Esophagus (tissue), 2 donors: ENCODE measurements around the gene ADO. TPM values are rescaled to one million over a fixed set of nuclear protein-coding genes. Genes with fewer than 3 reads are reported as not detected.

Experiments
- H3K27ac ChIP-seq, 2 donors: one replicate each; pipeline ENCODE4 v1.5.1; 2013; ENCODE audit warnings: low read depth in 2 of 2, mild to moderate bottlenecking in 2 of 2, inconsistent platforms in 1 of 2, low read length in 1 of 2, moderate library complexity in 1 of 2
- H3K27me3 ChIP-seq, 2 donors: one replicate each; pipeline ENCODE4 v1.6.1; 2013; ENCODE audit warnings: low read length in 2 of 2, control low read depth in 1 of 2, mild to moderate bottlenecking in 1 of 2; ENCODE audit not compliant: insufficient read depth in 2 of 2, control insufficient read depth in 1 of 2
- H3K36me3 ChIP-seq, 2 donors: one replicate each; pipeline ENCODE4 v1.6.1; 2013; ENCODE audit warnings: low read length in 1 of 2; ENCODE audit not compliant: control insufficient read depth in 2 of 2, insufficient read depth in 2 of 2
- H3K4me1 ChIP-seq, 2 donors: one replicate each; pipeline ENCODE4 v1.6.1; 2013; ENCODE audit warnings: low read length in 1 of 2; ENCODE audit not compliant: control insufficient read depth in 2 of 2, insufficient read depth in 2 of 2
- H3K4me3 ChIP-seq, 2 donors: one replicate each; pipeline ENCODE4 v1.5.1; 2013; ENCODE audit warnings: low read length in 2 of 2, mild to moderate bottlenecking in 2 of 2, low read depth in 1 of 2, moderate library complexity in 1 of 2
- H3K9me3 ChIP-seq, 2 donors: one replicate each; pipeline ENCODE4 v1.6.1; 2013; ENCODE audit warnings: mild to moderate bottlenecking in 2 of 2, low read depth in 1 of 2, low read length in 1 of 2, moderate library complexity in 1 of 2; ENCODE audit not compliant: control insufficient read depth in 2 of 2, insufficient read depth in 1 of 2
- WGBS, 2 donors: extraction: QIAGEN DNeasy Blood & Tissue Kit; methylation state at CpG; one replicate each; pipeline ENCODE4 v1.1.7; 2013; 5-methylcytosine and 5-hydroxymethylcytosine counted together
- polyA plus RNA-seq, 2 donors: library from polyadenylated mRNA; stranded (reverse); fragments of 200-250 nt; gene quantifications; one replicate each; pipeline ENCODE4 v1.2.3, GENCODE V29; 2013
- donor health status: healthy with polysubstance abuse.
- donor health status: Bipolar disorder and iron deficiency.

ADO gene
- polyA plus RNA-seq, 2 donors = 3.5 to 6.1 TPM

DNA sequence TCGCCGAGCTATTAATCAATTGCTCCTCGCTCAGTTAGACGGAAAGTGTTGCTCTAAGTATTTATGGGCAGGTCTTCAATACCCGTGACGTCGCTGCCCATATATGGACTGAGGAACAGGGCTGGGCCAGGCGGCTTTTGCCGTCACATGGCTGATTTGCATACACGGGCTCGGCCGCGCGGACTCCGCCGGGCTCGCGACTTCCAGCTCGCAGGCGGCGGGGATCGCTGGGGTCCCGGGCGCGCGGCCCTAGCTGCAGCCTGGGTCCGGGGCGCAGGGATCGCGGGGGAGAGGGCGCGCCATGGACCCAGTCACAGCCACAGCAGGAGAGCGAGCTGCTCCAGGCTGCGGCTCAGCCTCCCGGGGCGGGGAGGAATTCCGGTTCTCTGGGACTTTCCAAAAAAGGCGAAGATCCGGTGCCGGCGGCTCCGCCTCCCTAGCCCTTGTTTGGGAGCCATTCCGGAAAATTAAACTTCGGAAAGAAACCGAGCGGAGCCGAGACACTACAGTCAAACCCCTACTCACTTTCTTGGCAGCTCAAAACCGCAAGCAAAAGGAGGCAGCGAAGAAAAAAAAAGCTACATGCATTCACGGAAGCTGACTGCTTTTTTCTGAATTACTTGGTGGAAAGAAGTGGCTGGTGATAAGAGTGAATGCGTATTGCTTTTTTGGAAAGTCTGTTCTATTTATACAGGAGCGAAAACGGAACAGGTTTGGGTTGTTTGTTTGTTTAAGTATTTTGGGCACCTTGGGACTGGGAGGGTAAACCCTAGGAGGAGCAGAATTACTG, 12.0 kb downstream of the ADO start, which contains the start of gene EGR2:
Gene EGR2, minus strand, starts transcription at position 36 of the 790 bp plus-strand sequence. CDS start 337 bp downstream, outside the sequence.
- no peaks in the 10 kb centered on the region for H3K36me3 ChIP-seq
- H3K4me3 ChIP-seq = peak within 1 kb of the TSS; percentile 89 to 90
- WGBS, 2 donors = 0 to 1% methylated on average over 52 to 53 of the region's 53 CpGs
- H3K27ac ChIP-seq = peak within 1 kb of the TSS; percentile 89
- H3K4me1 ChIP-seq = peaks cover 2 to 11% of the 10 kb centered on the region in 2 donors
- peaks cover 0 to 2% of the 10 kb centered on the region in 2 donors for H3K9me3 ChIP-seq
- peaks cover 0 to 5% of the 10 kb centered on the region in 2 donors for H3K27me3 ChIP-seq

DNA sequence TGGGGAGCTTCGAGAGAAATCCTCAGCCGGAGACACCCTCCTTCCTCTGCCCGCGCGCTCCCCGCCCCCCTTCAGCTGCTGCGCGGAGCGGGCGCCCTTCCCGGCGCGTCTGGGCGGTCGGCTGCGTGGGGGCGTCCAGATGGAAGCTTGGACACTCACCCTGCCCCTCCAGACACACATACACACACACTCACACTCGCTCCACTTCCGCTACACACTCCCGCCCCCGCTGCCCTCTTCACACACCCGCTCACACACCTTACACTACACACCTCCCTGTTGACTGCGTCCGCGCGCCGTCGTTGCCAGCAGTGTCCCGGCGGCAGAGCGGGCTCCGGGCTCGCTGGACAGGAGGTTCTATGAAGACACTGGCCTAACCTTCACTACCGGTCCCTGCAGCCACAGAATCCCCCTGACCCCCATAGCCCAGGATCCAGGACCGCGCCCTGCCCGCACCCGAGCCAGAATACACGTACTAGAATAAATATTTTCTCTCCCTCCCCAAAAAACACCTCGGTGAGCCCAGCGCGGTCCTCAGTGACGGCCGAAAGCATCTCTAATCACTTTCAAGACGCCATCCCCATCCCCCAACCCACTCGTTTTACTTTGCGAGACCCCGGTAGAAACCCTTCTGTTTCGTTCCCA, 12.7 kb downstream of the ADO start:
- Histone ChIP-seq H3K27me3 (peaks cover 0 to 5% of the 10 kb centered on the region in 2 donors), H3K4me1 (peaks cover 2 to 11% of the 10 kb centered on the region in 2 donors), H3K27ac (peak overlapping the region; percentile 89), H3K9me3 (peaks cover 0 to 2% of the 10 kb centered on the region in 2 donors), H3K4me3 (peak overlapping the region; percentile 89 to 90), H3K36me3 (no peaks in the 10 kb centered on the region)
- 0% methylated on average over 42 to 49 of the region's 49 CpGs for WGBS, 2 donors

DNA sequence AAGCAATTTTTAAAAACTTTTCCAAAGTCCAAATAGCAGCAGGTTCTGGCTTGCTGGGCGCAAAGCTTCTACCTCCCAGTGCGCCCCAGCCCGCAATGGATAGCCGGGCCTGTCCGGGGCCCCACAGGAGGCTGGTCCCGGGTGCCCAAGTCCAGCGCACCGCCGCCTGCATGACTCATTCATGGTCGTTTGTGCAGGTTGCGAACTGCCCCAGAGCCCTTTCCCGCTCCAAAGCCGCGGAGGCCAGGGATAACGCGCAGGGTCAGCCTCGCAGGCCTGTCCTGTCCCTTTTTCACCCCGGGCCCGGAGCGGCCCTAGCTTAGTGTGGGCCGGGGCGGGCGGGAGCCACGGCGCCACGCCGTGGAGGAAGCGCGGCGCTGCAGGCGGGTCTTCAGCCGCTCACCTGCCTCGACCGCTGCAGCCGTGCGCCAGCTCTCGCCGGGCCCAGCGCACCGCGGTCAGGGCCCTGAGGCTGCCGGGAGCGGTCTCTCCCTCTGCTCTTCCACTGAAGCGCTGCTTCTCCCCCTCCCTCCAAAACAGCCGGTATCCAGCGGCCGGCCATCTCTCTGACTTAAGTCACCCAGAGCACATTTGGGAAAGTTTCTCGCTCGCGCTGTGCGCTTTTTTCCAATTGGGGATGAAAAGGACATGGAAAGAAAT, 13.4 kb downstream of the ADO start:
- WGBS, 2 donors = 1 to 2% methylated on average over 36 to 51 of the region's 51 CpGs
- Histone ChIP-seq H3K4me3 (peak overlapping the region; percentile 89 to 90), H3K27me3 (peaks cover 0 to 5% of the 10 kb centered on the region in 2 donors), H3K9me3 (peaks cover 0 to 2% of the 10 kb centered on the region in 2 donors), H3K4me1 (peaks cover 2 to 11% of the 10 kb centered on the region in 2 donors), H3K36me3 (no peaks in the 10 kb centered on the region), H3K27ac (no peak overlapping the region)

DNA sequence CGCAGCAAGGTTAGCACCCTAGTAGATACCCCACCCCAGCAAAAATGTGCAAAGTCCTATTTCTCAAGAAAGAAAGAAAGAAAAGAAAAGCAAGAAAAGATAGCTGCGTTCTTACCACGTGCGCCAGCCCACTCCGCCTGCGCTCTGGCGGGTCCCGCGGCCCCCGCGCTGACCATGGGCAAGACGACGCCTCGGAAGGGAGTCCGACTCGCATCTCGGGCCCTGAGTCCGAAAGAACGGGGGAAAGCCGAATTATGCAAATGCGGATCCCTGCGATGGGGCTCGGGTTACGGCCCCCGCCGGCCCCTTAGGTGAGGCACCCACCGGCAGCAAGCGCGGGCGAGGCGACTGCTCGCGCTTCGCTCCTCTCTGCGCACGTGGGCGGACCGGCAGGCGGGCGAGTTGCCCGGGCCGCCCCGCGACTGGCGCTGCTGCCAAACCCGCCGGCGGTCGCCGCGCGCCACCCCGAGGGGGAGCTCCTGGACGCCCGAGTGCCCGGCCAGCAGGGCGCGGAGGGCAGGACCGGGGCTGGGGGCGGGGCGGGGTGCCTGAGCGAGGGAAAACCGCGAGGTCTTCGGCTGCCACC, 14.0 kb downstream of the ADO start:
- Histone ChIP-seq H3K4me1 (peaks cover 0 to 11% of the 10 kb centered on the region in 2 donors), H3K9me3 (peaks cover 0 to 2% of the 10 kb centered on the region in 2 donors), H3K27me3 (peaks cover 0 to 5% of the 10 kb centered on the region in 2 donors), H3K36me3 (no peaks in the 10 kb centered on the region), H3K4me3 (peak overlapping the region; percentile 26 to 90), H3K27ac (no peak overlapping the region)
- WGBS, 2 donors = 3 to 5% methylated on average over 65 of the region's 65 CpGs

DNA sequence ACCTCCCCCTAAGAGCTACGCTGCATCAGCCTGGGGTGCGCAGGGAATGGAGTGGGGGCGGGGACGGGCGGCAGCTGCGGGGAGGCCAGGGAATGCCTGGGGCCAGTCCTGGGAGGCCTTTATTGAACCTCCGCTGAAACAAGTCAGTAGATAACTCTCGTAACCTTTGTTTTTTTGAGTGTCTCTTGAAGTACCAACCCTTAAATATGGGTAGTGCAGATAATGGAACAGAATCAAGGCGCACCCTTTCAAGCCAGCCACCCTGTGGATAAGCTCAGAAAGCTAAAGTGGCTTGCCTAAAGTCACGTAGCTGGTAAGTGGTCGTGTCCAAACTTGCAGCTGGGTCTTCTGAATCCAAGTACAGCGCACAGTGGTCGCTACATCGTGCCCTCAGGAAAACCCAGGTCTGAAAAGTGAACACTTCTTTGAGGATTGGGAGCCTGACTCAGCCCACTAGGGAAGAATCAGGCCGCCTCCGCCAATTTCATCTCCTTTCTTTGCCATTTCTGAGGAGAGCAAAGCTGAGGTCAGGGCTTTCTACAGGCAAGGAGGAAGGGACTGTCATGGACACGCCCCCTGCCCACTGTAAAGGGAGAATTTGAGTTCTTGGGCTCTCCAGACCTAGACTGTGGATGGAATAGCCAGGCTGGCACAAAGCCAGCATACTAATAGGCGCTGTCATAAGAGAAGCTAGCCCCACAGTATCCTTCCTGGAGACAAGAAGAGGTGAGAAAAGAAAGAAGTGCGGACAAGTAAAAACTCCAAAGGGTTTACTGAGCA, 14.8 kb downstream of the ADO start:
- WGBS, 2 donors = 38 to 40% methylated on average over 19 of the region's 19 CpGs
- Histone ChIP-seq H3K27ac (no peak overlapping the region), H3K4me3 (peak overlapping the region in 1 of 2 donors; percentile 90), H3K27me3 (peaks cover 0 to 4% of the 10 kb centered on the region in 2 donors), H3K9me3 (no peaks in the 10 kb centered on the region), H3K4me1 (peaks cover 0 to 11% of the 10 kb centered on the region in 2 donors), H3K36me3 (no peaks in the 10 kb centered on the region)

DNA sequence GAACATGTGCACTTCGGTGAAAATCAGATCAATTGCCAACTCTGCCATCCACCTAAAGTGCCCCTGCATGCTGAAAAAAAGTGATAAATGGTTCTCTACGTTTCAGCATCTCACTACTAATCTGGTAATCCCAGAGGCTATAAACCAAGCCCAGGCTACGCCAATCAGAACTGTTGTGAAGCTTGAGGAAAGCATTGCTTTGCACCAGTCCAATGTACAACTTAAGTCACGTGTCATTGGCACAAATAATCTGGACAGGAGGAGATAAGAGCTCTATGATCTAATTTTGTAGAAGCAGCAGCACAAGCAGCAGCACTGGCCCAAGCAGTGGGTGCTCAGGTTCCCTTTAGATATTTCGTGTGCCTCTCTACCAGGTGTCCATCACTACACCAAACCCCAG, 16.1 kb downstream of the ADO start:
- H3K27me3 ChIP-seq = no peaks in the 10 kb centered on the region
- no peaks in the 10 kb centered on the region for H3K36me3 ChIP-seq
- H3K27ac ChIP-seq = no peak overlapping the region
- peaks cover 0 to 10% of the 10 kb centered on the region in 2 donors for H3K4me1 ChIP-seq
- WGBS, 2 donors = 65 to 74% methylated on average over 5 of the region's 5 CpGs
- no peaks in the 10 kb centered on the region for H3K9me3 ChIP-seq
- no peak overlapping the region for H3K4me3 ChIP-seq

DNA sequence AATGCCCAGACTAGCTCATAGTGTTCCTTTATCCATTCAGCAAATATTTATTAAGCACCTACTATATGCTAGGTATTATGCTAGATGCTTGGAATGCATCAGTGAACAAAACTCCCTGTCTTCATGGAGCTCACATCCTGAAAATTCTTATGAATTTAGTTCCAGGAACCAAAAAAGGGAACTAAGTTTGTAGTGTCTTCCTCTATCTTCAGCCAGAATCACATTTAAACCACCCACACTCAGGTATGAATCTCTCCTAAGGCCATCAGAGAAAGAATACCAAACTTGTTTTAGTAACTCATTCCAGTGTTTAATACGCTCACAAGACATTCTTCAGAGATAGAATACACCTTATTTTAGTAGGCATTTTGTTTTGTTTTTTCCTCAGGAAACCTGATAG, 21.8 kb downstream of the ADO start:
- no peaks in the 10 kb centered on the region for H3K27me3 ChIP-seq
- no peak overlapping the region for H3K27ac ChIP-seq
- H3K4me3 ChIP-seq = no peak overlapping the region
- H3K4me1 ChIP-seq = no peaks in the 10 kb centered on the region
- no peaks in the 10 kb centered on the region for H3K36me3 ChIP-seq
- 88 to 97% methylated on average over 1 of the region's 1 CpG for WGBS, 2 donors
- no peaks in the 10 kb centered on the region for H3K9me3 ChIP-seq

DNA sequence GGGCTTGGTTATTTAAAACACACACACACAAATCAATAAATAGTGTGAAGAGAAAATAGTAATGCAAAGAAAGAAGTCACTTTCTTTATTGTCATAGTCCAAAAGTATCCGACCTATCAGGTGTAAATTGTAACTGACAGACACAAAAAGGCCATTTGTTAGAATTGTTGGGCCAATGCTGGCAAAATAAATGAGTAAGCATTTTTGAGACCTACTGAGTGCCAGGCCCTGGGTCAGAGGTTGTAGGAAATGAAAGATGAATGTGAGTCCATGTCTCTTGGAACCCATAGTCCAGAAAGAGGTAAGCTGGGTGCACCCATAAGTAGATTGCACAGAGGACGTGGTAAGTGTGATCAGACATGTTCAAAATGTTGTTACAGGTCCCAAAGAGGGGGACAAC, 25.1 kb downstream of the ADO start:
- H3K4me1 ChIP-seq = no peaks in the 10 kb centered on the region
- 70 to 78% methylated on average over 2 of the region's 2 CpGs for WGBS, 2 donors

DNA sequence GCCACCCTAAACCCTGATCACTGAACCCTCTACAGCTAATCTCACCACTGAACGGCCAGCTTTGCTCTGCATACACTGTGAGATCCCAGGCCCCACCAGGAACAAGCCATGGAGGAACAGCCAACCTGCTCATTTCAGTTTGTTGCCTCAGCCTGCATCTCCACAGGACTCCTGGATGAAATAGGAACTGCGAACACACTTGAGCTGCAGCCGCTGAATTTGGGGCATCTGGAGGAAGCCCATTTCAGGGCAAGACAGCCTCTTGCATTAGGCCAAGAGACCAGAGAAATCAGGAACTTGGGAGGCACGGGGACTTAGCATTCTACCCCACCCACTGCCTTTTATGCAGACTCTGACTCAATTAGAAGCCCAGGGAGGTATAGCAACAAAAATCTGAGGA, 26.2 kb downstream of the ADO start:
- no peak overlapping the region for H3K4me3 ChIP-seq
- H3K4me1 ChIP-seq = no peaks in the 10 kb centered on the region
- no peak overlapping the region for H3K27ac ChIP-seq
- no peaks in the 10 kb centered on the region for H3K36me3 ChIP-seq
- H3K27me3 ChIP-seq = no peaks in the 10 kb centered on the region
- WGBS, 2 donors = 69 to 70% methylated on average over 4 of the region's 4 CpGs
- no peaks in the 10 kb centered on the region for H3K9me3 ChIP-seq

More for the DNA sequence above, 25.1 kb downstream of the ADO start:
- Histone ChIP-seq H3K36me3 (no peaks in the 10 kb centered on the region), H3K27me3 (no peaks in the 10 kb centered on the region), H3K9me3 (no peaks in the 10 kb centered on the region), H3K4me3 (no peak overlapping the region), H3K27ac (no peak overlapping the region)
